Measurements from ENCODE around the gene TM4SF20. TPM values are rescaled to one million over a fixed set of nuclear protein-coding genes. Genes with fewer than 3 reads are reported as not detected.
"Not testable (repeated sequence)": the region's sequence is repeated elsewhere in the genome, so short reads cannot be mapped to it uniquely, and the experiment has no call there.

TM4SF20 gene
- total RNA-seq, 1 experiment from 2014 or later: not detected

GRCh38 chr2:227398684-227399670, 19.9 kb upstream of the TM4SF20 start:
- no peak for DNase-seq (ENCODE audit: low spot score)

GRCh38 chr2:227397562-227397961, 18.5 kb upstream of the TM4SF20 start:
- DNase-seq (ENCODE audit: low spot score): no peak

GRCh38 chr2:227395556-227395955, 16.4 kb upstream of the TM4SF20 start:
- DNase-seq (ENCODE audit: low spot score): no peak

GRCh38 chr2:227394401-227394800, 15.3 kb upstream of the TM4SF20 start:
- DNase-seq (ENCODE audit: low spot score): no peak

- DNase-seq (ENCODE audit: low spot score): no peak
These were observed 11.6 kb upstream of the TM4SF20 start for GRCh38 chr2:227390468-227391256.

- DNase-seq (ENCODE audit: low spot score): no peak
These were observed 10.6 kb upstream of the TM4SF20 start for GRCh38 chr2:227389661-227390060.

- DNase-seq (ENCODE audit: low spot score): no peak
These were observed 10.1 kb upstream of the TM4SF20 start for GRCh38 chr2:227389231-227389630.

GRCh38 chr2:227388537-227389011, 9.5 kb upstream of the TM4SF20 start:
- DNase-seq (ENCODE audit: low spot score): peak; percentile 82

GRCh38 chr2:227387583-227387982, 8.5 kb upstream of the TM4SF20 start, which contains the start of gene SCYGR1:
Gene SCYGR1 (minus strand): TSS chr2:227387949. CDS start chr2:227387949, 0 bp downstream.
- DNase-seq (ENCODE audit: low spot score): not testable (repeated sequence)

- no peak for DNase-seq (ENCODE audit: low spot score)
These were observed 7.5 kb upstream of the TM4SF20 start for GRCh38 chr2:227386630-227387029.

- no peak for DNase-seq (ENCODE audit: low spot score)
These were observed 4.6 kb upstream of the TM4SF20 start for GRCh38 chr2:227383686-227384085.

- not testable (repeated sequence) for DNase-seq (ENCODE audit: low spot score)
These were observed 3.2 kb upstream of the TM4SF20 start for GRCh38 chr2:227382241-227382835.

- no peak for DNase-seq (ENCODE audit: low spot score)
These were observed 729 bp downstream of the TM4SF20 start for GRCh38 chr2:227378371-227378782.

GRCh38 chr2:227377467-227378351, 1.4 kb downstream of the TM4SF20 start:
- no peak for DNase-seq (ENCODE audit: low spot score)

- no peak for DNase-seq (ENCODE audit: low spot score)
These were observed 2.3 kb downstream of the TM4SF20 start for GRCh38 chr2:227376656-227377396.

GRCh38 chr2:227374158-227374557, 4.9 kb downstream of the TM4SF20 start:
- DNase-seq (ENCODE audit: low spot score): peak; percentile 85

- no peak for DNase-seq (ENCODE audit: low spot score)
These were observed 5.7 kb downstream of the TM4SF20 start for GRCh38 chr2:227373389-227373788.

- peak; percentile 63 for DNase-seq (ENCODE audit: low spot score)
These were observed 8.3 kb downstream of the TM4SF20 start for GRCh38 chr2:227370791-227371312.

- DNase-seq (ENCODE audit: low spot score): no peak
These were observed 9.0 kb downstream of the TM4SF20 start for GRCh38 chr2:227370092-227370491.

GRCh38 chr2:227368574-227368973, 10.5 kb downstream of the TM4SF20 start:
- no peak for DNase-seq (ENCODE audit: low spot score)

Measured in A172 (cell line).